Stimulated activated CD4-positive, alpha-beta T cell treated with anti-CD3 and anti-CD28 coated beads, Interleukin-4, amount 100 ng/mL, for 24 hours (primary cell): ENCODE data around the gene LDLRAD2.
"Not testable (repeated sequence)": the region's sequence is repeated elsewhere in the genome, so short reads cannot be mapped to it uniquely, and the experiment has no call there.

ENCODE experiments used
- DNase-seq: peaks from one replicate; pipeline ENCODE4 v3.0.0-alpha.2; 2020

LDLRAD2 gene

DNA sequence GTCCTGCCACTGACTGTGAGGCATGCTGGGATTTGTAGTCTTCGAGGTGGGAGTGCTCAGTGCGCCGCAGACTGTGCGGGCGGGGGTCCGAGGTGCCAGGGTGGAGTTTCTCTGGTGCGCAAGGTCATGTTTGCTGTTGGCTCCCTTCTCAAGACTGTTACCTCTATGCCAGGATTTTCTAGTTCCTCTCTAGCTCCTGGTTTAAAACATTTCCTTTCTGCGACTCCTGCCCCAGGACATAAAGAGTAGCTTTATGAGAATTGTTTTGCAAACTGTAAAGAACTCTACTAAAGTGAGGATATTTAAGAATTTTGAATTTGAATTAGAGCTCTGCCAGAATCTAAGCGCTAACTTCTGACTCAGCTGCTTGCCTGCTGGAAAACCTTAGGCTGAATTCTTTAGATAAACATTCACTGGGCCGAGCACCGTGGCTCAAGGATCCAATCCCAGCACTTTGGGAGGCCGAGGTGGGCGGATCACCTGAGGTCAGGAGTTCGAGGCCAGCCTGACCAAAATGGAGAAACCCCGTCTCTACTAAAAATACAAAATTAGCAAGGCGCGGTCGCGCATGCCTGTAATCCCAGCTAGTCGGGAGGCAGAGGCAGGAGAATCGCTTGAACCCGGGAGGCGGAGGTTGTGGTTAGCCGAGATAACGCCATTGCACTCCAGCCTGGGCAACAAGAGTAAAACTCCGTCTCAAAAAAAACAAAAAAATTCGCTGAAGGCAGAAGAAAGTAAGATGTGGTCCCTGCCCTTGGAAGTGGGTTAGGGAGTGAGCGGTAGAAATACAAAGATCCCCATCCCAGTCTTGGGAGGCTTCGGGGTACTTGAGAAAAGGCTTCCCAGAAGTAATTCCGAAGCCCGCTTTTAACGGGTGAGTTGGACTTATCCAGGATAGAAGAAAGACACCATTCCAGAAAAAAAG lies 28.1 kb upstream of the LDLRAD2 start:
- no peak for DNase-seq

DNA sequence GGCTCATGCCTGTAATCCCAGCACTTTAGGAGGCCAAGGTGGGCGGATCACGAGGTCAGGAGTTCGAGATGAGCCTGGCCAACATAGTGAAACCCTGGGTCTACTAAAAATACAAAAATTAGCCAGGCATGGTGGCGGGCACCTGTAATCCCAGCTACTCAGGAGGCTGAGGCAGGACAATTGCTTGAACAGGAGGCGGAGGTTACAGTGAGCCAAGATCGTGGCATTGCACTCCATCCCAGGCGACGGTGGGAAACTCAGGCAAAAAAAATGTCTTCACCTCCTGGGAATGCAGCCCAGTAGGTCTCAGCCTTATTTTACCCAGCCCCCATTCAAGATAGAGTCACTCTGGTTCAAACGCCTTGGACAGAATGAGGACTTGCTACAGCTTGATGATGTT lies 26.3 kb upstream of the LDLRAD2 start:
- not testable (repeated sequence) for DNase-seq

DNA sequence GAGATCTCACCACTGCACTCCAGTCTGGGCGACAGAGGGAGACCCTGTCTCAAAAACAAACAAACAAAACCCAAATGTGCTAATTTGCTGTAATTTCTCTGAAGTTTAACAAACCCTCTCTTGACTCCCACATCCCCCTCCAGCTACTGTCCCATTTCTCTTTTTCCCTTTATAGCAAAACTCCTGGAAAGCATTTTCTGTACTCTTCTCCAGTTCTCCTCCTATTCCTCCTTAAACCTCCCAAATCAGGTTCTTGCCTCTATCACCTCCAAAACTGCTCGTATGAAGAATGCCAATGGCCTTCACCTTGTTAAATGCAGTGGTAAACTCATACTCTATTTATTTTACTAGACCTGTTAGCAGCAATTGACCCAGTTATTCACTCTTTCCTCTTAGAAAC lies 25.4 kb upstream of the LDLRAD2 start:
- no peak for DNase-seq

DNA sequence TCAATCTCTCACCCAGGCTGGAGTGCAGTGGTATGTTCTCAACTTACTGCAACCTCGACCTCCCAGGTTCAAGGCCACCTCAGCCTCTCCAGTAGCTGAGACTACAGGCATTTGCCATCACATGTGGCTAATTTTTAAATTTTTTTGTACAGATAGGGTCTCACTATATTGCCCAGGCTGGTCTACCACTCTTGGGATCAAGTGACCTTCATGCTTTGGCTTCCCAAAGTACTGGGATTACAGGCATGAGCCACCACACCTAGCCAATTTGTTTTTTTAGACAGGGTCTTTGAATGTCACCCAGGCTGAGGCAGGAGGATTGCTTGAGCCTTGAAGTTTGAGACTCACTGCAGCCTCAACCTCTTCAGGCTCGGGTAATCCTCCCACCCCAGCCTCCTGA lies 19.0 kb upstream of the LDLRAD2 start:
- no peak for DNase-seq

DNA sequence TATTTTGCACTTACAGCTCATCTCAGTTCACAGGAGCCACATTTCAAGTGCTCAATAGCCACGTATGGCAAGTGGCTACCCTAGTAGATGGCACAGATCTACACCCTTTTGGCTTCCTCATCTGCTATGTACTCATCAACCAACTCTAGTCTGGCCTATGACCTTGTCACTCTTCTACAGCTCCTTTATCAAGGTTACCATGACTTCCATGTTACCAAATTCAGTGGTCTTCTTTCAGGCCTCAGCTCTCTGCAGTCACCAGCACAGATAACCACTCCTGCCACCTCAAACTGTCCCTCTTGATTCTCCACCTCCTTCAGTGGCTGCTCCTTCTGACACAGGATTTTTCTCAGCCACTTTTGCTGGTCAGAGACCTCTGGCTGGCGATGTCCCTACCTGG lies 17.4 kb upstream of the LDLRAD2 start:
- no peak for DNase-seq

DNA sequence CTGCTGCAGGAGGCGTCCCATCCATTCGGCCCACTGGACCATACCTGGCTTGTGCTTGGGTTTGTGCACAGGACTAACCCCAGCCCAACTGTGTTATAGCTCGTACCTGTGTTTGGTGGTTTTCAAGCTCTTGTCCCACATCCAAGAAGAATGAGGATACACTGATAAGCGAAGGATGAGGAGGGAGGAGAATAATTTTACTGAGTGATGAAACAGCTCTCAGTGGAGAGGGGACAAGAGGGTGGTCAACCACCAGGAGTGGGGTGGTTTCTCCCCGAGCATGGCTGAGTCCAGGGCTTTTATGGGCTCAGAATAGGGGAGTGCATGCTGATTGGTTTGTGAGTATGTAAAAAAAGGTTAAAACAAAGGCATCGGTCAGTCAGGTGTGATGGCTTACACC lies 17.0 kb upstream of the LDLRAD2 start:
- DNase-seq = no peak

DNA sequence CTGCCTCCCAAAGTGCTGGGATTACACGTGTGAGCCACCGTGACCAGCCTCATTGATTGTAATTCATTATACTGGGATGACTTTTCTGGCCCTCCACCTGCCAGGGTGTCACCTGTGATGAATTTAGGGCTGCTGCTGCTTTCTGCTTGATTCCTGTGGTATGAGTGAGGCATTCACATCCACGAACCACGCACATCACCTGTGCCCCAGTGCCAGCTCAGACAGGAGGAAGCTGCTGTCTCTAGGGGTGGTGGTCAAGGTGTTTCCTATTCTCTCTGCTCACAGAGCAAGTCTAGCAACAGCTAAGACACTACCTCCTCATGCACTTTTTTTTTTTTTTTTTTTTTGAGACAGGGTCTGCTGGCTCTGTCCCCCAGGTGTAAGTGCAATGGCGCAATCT lies 12.3 kb upstream of the LDLRAD2 start:
- DNase-seq = no peak

DNA sequence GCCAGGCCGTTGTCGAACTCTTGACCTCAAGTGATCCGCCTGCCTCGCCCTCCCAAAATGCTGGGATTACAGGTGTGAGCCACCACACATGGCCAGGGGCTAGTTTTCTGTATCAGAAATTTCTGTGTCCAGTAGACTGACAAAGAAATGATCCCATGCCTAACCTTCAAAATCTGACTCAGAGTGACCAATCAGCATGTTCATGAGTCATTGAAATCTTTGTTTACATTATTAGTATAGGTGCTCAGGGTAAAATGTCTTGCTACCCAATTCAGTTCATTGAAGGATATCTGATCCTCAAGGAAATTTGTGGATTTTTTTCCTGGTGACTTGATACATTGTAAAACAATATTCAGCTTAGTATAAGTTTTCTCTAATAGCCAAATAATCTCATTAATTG lies 11.0 kb upstream of the LDLRAD2 start:
- no peak for DNase-seq

DNA sequence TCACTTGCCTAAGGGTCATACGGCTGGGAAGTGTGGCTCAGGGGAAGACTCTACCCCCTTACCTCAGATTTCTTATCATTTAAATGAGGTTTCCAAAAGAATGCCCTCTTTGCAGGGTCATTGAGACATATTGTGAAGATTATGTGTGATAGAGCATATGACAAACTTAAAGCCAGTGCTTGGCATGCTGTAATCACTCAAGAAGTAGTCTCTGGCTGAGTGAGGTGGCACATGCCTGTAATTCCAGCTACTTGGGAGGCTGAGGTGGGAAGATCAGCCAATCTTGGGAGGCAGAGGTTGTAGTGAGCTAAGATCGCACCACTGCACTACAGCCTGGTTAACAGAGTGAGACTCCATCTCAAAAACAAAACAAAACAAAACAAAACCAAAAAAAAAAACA lies 7.5 kb upstream of the LDLRAD2 start:
- no peak for DNase-seq

DNA sequence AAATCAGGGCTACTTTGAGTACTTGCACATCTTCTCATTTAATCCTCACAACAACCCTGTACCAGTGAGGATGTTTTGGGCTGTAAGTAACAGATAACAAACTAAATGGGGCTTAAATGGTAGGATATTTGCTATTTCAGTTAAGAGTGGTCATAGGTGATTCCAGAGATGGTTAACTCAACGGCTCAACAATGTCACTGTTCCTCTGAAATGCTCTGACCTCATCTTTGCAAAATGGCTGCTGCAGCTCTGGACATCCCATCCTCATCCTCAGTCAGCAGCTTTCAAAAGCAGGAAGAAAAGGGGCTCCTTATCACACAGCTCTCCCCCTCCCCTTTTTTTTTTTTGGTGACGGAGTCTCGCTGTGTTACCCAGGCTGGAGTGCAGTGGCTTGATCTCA lies 1.5 kb downstream of the LDLRAD2 start:
- DNase-seq = no peak

DNA sequence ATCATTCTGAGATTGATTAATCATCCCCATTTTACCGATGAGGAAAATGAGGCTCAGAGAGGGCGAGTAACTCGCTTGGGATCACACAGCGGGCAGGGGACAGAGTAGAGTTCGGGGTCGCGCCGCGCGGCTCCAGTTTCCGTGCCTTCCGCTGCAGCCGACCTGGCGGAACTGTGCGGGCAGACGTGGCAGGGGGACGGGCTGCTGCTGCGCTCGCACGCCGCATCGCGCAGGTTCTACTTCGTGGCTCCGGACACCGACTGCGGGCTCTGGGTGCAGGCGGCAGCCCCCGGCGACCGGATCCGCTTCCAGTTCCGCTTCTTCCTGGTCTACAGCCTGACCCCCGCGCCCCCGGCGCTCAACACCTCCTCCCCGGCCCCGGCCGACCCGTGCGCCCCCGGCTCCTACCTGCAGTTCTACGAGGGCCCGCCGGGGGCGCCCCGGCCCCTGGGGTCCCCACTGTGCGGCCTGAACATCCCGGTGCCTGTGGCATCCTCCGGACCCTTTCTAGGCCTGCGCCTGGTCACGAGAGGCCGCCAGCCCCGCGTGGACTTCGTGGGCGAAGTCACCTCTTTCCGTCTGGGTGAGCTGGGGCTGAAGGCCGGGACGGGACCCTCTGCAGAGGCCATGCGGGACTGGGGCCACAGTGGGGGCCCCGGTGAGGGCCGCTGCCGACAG lies 2.3 kb downstream of the LDLRAD2 start:
- peak; percentile 9 for DNase-seq

DNA sequence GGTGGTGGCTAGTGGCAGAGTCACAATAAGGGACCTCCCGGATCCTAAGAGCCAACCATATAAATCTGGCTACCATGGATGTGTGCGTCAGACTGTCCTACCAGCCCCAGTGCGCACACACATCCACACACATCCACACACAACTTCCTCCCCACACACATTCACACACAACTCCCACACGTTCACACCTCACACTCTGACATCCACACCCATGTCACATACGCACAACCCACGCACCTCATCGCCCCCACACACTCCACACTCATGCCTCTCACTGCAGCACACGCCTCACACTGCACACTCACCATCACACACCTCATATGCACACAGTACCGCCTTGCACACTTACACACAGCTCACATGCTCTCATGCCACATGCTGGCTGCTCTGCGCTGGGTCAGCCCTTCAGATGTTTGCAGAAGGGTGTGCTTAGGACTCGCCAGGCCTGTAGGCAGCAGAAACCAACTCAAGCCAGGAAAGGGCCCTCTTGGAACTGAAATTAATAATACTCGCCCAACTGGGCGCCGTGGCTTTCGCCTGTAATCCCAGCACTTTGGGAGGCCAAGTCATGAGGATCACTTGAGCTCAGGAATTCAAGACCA lies 3.0 kb downstream of the LDLRAD2 start:
- no peak for DNase-seq

DNA sequence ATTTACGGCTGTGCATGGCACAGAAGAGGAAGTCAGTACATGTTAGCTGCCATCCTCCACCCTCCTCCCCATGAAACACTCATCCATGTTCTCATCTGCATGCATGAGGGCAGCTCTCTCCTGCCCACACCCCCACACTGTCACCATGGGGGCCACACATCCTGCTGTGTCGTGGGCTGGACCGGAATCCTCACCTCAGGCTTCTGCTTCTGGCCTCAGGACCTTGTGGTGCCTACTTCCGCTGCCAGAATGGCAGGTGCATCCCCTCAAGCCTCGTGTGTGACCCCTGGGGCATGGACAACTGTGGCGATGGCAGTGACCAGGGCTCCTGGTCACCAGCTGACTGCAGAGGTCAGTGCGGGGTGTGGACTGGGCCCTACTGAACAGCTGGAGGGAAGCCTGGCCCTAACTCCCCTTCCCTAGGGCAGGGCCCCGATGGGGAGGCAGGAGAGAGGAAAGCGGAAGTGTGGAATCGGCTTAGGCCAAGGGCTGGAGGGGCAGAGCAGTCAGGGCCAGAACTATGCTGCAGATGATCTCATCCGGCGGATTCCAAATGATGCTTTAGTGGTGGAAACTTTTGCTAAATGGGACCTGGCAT lies 3.8 kb downstream of the LDLRAD2 start:
- no peak for DNase-seq

DNA sequence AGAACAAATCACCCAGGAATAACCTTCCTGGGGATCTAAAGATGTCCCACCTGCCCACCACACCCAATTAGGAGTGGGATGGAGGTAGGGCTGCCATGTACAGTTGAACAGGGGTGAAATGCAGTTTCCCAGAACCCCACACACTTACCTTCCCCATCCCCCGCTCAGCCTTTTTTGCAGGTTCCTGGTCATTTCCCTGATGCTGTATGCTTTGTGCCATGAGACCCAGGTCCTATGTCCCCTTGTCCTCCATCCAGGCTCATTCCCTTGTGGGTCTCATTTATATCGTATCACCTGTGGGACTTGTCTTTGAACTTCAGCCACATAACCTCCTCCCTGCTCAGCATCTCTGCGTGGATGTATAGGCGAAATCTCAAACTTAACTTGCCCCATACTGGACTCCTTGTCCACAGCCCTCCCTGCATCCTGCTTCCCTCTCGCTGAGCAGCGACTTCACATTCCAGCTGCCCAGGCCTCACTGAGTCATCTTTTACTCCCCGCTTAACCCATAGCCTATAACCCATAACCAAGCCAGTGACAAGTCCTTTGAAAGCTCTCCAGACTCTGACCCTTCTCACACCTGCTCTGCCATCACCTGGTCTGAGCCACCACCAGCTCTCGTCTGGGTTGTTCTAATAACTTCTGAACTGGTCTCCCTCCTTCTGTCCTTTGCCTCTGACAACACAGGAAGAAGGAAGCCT lies 4.7 kb downstream of the LDLRAD2 start:
- DNase-seq = no peak

DNA sequence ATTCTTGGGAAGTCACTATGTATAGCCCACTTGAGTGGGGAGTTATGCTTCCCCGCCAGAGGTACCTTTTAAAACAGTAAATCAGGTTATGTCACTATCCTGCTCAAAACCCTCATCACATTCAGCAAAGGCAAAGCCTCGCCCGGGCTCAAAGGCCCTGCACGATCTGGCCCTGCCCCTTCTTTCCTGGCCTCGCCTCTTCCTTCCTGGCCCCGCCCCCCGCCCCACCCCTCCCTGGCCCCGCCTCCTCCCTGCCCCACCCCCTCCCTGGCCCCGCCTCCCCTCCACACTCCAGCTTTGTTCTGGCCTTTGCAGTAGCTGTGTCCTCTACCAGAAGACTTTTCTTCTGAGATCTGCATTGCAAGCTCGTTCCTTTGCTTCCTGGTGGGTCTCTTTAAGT lies 6.6 kb downstream of the LDLRAD2 start:
- DNase-seq = peak; percentile 27

DNA sequence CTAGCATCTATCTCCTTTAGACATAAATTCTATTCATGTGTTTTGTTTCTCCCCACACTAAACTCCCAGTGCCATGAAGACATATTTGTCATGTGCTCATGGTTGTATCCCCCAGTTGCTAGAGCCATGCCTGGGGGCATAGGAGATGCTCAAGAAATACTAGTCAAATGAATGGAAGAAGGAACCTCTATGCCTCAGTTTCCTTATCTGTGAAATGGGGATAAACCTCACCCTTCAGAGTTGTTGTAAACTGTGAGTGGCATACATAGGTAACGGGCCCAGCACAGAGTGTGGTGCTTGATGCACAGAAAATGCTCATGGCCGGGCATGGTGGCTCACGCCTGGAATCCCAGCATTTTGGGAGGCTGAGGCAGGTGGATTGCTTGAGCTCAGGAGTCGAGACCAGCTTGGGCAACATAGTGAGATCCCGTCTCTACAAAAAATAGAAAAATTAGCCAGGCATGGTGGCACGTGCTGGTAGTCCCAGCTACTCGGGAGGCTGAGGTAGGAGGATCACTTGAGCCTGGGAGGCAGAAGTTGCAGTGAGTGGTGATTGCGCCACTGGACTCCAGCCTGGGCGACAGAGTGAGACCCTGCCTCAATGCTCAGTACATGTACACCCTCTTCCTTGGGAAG lies 8.7 kb downstream of the LDLRAD2 start:
- DNase-seq = no peak

DNA sequence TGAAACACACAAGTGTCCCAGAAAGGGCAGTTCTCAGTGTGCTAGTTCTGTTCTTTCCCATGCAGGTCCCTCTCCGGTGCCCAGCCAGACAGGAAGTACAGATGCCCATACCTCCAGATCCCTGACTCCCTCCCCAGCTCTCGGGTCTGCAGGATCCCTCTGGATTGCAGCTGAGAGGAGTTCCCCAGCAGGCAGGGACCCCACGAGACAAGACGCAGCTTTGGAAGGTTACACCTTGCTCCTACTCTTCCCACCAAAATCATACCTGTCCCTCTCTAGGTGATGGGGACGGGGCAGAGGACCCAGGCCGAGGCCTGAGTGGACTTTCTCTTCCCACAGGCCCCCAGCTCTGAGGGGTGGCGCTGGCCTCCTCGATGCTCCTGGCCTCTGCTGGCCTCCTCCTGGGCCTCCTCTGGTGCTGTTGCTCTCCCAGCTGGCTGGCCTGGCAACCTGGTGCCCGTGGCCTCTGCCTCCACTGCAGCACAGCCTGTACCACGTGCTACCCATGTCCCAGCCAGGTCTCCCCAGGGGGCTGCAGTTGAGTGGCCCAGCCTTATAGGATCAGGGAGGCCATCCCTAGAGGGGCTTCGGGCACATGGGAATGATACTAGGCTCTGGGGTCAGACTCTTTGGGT lies 9.4 kb downstream of the LDLRAD2 start:
- no peak for DNase-seq

DNA sequence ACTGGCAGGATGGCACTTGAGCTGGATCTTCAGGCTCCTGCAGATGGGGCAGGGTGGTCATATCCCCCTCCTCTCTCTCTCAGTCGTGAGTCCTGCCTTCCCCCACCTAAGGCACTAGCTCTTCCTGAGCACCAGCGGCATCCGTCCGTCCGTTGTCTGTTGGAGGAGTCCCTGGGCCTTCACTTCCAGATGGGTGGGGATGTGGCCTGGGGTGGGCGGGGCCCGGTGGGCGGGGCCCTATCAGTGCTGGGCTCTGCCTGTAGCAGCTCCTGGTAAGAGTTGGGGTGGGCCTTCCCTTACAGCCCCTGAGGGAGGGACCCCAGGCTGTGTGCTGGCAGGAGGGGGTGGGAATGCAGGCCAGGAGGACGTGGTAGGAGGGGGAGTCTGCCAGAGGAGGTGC lies 10.3 kb downstream of the LDLRAD2 start:
- DNase-seq = no peak

DNA sequence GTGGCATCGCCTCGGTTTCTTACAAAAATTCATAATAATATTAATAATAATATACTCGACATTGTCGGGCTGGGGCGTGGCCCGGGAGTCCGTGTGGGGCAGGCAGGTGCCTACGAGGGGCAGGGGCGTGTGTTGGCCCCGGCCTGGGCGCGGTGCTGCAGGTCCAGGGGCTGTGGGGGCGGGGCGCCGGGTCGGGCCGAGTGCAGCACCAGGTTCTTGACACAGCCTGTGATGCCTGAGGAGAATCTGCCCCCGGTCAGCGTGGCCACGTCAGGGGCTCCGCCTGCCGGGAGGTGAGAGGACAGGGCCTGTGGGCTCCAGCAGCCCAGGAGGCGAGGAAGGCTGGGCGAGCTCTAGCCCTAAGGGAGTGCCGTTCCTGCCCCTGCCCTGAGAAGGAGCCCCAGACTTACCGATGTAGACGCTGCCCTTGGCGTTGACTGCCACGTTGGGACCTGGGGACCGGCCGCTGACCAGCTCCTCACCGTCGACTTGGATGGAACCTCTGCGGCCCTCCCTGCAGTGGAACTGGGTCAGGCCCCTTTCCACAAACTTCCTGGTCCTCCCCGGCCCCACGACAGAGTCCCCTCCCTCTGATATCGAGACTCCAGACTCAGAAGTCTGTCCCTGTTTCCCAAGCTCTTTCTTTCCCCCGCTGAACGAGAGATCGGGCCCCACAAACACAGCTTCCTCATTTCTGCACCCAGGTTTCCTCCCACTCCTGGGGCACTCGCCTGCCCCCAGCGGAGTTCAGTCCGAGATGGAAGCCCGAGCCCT lies 11.3 kb downstream of the LDLRAD2 start:
- DNase-seq = no peak

DNA sequence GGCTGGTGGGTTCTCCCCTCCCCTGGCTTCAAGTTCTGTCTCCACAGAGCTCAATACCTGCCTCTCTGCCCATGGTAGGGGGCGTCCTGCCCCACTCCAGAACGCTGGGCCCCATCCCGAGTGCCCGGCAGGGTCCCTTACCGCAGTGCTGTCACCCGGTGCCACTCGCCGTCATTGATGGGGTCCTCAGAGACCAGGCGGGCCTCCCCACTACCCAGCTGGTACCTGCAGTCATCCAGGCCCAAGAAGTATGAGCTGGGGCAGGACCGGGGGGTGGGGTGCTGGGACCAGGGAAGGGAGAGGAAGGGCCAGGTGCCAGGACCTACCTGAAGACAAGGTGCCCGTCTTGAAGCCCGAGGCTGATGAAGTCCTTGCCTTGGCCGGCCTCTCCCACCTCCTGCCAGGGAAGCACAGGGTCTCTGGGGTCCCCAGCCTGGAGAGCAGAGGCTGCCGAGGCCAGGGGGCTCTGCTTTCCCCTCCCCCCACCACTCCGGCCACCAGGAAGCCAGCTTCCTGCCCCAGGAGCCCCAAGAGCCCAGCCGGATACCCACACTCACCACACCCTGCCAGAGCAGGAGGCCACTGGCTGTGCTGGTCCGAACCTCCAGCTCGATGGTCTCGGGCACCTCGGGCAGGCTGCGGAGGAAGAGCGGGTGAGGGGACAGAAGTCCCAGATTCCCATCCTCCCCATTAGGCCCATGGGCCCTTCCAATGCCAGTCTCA lies 12.1 kb downstream of the LDLRAD2 start:
- DNase-seq = no peak
